HEK293T (cell line): ENCODE measurements around the gene SPATA20.

Experiments
- CTCF ChIA-PET: fragments of 350-600 bp; formaldehyde crosslinking; extraction: SDS; loops from one replicate; lab custom pipeline; 2021; ENCODE audit warnings: antibody characterized with exemption, inconsistent platforms; lab: Yijun Ruan, JAX
- POLR2A ChIA-PET: fragments of 350-600 bp; formaldehyde crosslinking; extraction: SDS; loops from one replicate; lab custom pipeline; 2020; ENCODE audit warnings: antibody characterized with exemption, inconsistent platforms; lab: Yijun Ruan, JAX
- DNase-seq: peaks from one replicate; pipeline ENCODE4 v3.0.0; 2012; ENCODE audit warnings: mixed read lengths; ENCODE audit errors: extremely low spot score
- ARNT ChIP-seq: fragments of 450-650 bp; IDR thresholded peaks from 2 replicates; pipeline ENCODE4 v1.6.1; 2017; ENCODE audit warnings: mild to moderate bottlenecking
- BHLHE40 ChIP-seq: fragments of 450-650 bp; IDR thresholded peaks from 2 replicates; pipeline ENCODE4 v1.6.1; 2016; ENCODE audit warnings: mild to moderate bottlenecking, moderate library complexity, borderline replicate concordance
- CTBP1 ChIP-seq: fragments of 450-650 bp; IDR thresholded peaks from 2 replicates; pipeline ENCODE4 v1.6.1; 2016; ENCODE audit warnings: borderline replicate concordance
- ELF4 ChIP-seq: fragments of 450-650 bp; IDR thresholded peaks from 2 replicates; pipeline ENCODE4 v1.6.1; 2017; ENCODE audit warnings: antibody characterized with exemption
- FOXA1 ChIP-seq: fragments of 450-650 bp; IDR thresholded peaks from 2 replicates; pipeline ENCODE4 v1.6.1; 2016; ENCODE audit warnings: mild to moderate bottlenecking
- FOXK2 ChIP-seq: fragments of 450-650 bp; IDR thresholded peaks from 2 replicates; pipeline ENCODE4 v1.6.1; 2016; ENCODE audit warnings: mild to moderate bottlenecking
- FOXM1 ChIP-seq: fragments of 450-650 bp; IDR thresholded peaks from 2 replicates; pipeline ENCODE4 v1.6.1; 2017; ENCODE audit warnings: mild to moderate bottlenecking, borderline replicate concordance
- HDGF ChIP-seq: fragments of 450-650 bp; IDR thresholded peaks from 2 replicates; pipeline ENCODE4 v1.6.1; 2017; ENCODE audit warnings: antibody characterized with exemption, borderline replicate concordance
- L3MBTL2 ChIP-seq: fragments of 450-650 bp; conservative IDR thresholded peaks from 2 replicates; pipeline ENCODE4 v1.6.1; 2016; ENCODE audit warnings: mild to moderate bottlenecking
- LEF1 ChIP-seq: fragments of 450-650 bp; IDR thresholded peaks from 2 replicates; pipeline ENCODE4 v1.6.1; 2017; ENCODE audit warnings: mild to moderate bottlenecking, borderline replicate concordance
- NFRKB ChIP-seq: fragments of 450-650 bp; IDR thresholded peaks from 2 replicates; pipeline ENCODE4 v1.6.1; 2016; ENCODE audit warnings: mild to moderate bottlenecking, moderate library complexity
- SP1 ChIP-seq: fragments of 450-650 bp; IDR thresholded peaks from 2 replicates; pipeline ENCODE4 v1.6.1; 2017
- SUZ12 ChIP-seq: fragments of 450-650 bp; IDR thresholded peaks from 2 replicates; pipeline ENCODE4 v1.6.1; 2016; ENCODE audit warnings: mild to moderate bottlenecking
- TARDBP ChIP-seq: fragments of 450-650 bp; IDR thresholded peaks from 2 replicates; pipeline ENCODE4 v1.6.1; 2016
- ZNF384 ChIP-seq: fragments of 450-650 bp; IDR thresholded peaks from 2 replicates; pipeline ENCODE4 v1.6.1; 2016
- TF ChIP-seq, protein P1 (sequence below): fragments of 450-650 bp; IDR thresholded peaks from 2 replicates; pipeline ENCODE4 v1.6.1; 2016

SPATA20 gene

DNA sequence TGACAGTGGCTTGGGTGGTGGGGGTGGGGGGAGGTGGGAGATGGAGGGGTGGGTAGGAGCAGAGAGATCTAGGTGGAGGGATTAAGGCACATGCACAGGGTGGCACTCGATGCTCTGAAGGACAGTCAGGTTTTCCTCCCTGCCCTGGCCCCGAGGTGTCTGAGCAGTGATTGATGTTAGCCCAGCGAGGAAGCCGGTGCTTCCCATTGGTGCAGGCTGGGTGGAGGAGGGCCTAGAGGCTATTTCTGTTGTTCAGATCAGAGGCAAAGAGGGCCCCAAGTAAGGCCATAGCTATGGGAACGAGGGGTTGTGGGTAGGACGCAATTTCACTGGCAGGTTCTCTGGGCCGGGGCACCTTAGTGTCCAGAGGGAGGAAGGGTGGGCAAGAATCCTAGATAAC, 36.7 kb downstream of the SPATA20 start:
- TF ChIP-seq, protein P1, sequence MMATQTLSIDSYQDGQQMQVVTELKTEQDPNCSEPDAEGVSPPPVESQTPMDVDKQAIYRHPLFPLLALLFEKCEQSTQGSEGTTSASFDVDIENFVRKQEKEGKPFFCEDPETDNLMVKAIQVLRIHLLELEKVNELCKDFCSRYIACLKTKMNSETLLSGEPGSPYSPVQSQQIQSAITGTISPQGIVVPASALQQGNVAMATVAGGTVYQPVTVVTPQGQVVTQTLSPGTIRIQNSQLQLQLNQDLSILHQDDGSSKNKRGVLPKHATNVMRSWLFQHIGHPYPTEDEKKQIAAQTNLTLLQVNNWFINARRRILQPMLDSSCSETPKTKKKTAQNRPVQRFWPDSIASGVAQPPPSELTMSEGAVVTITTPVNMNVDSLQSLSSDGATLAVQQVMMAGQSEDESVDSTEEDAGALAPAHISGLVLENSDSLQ: peak; percentile 81
- no peak for TF ChIP-seq HDGF
- ChIA-PET CTCF (no interaction called here), POLR2A (interaction anchor here (1.2 kb wide), 1 partner anchor 15 kb away, joined by 3 read pairs; no protein-coding TSS in a partner anchor)
- DNase-seq: peak; percentile 25

DNA sequence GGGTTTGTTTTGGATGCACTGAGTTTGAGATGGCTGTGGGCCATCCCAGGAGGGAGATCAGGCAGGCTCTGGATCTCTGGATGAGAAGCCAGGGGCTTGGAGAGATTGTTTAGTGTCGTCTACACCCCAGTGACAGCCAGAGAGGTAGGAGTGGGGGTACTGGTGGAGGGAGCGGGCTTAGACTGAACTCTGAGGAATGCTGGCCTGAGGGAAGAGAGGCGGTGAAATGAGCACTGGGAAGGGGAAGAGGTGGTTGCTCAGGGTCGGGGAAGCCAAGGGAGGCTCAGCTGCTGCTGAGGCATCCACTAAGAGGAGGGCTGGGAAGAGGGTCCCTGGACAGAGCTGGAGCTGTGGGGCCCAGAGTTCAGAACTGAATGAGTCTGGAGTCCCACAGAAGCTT, 37.1 kb downstream of the SPATA20 start:
- POLR2A ChIA-PET: interaction anchor here (1.2 kb wide), 1 partner anchor 15 kb away, joined by 3 read pairs; no protein-coding TSS in a partner anchor
- TF ChIP-seq FOXK2: no peak
- CTCF ChIA-PET: no interaction called here
- no peak for DNase-seq

DNA sequence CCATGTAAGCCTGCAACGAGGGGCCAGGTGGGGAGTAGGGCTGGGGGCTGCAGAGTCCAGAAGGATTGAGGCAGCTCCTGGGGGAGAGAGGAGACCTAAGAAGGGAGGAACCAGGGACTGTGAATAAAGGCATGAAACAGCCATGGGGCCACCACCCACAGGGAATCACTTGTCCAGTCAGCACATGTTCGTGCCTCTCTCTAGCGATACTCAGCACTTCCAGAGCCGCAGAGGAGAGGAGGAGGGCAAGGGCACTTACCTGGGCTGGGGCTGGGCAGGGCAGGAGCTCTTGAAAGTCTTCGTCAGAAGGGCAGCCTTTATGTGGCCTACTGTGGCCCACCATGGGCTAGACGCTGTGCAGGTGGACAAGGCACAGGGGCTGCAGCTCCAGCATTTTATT, 37.8 kb downstream of the SPATA20 start:
- TF ChIP-seq TARDBP (no peak), BHLHE40 (no peak), FOXM1 (no peak), L3MBTL2 (no peak), ELF4 (no peak), ARNT (no peak), ZNF384 (no peak), HDGF (no peak), NFRKB (no peak), CTBP1 (no peak), LEF1 (no peak), SUZ12 (no peak), SP1 (no peak), FOXK2 (no peak)
- TF ChIP-seq, protein P1: no peak
- POLR2A ChIA-PET: interaction anchor here (1.2 kb wide), 1 partner anchor 14 kb away, joined by 3 read pairs; no protein-coding TSS in a partner anchor
- DNase-seq: no peak
- CTCF ChIA-PET: no interaction called here

DNA sequence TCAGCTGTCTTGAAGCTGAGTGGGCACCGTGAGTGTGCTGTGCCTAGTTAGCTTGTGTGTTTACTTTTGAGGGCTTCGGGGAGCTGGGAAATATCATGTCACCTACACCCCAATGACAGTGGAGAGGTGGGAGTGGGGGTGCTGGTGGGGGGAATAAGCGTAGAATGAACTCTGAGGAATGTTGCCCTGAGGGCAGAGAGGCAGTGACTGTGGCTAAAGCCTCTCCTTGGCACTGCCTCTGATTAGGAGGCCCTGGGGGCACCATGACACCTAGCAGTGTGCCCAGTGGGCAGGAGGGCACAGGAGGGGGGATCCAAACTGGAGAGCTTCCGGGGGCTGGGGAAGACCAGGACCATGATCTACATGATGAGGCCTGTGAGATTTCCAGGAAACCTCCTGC, 38.4 kb downstream of the SPATA20 start:
- CTCF ChIA-PET: no interaction called here
- no peak for DNase-seq
- no peak for TF ChIP-seq ARNT
- no peak for TF ChIP-seq L3MBTL2
- no peak for TF ChIP-seq HDGF
- TF ChIP-seq NFRKB: no peak
- TF ChIP-seq SP1: no peak
- TF ChIP-seq LEF1: no peak
- TF ChIP-seq CTBP1: no peak
- TF ChIP-seq FOXK2: no peak
- POLR2A ChIA-PET: interaction anchor here (0.6 kb wide), 1 partner anchor 35 kb away, joined by 3 read pairs; no protein-coding TSS in a partner anchor

DNA sequence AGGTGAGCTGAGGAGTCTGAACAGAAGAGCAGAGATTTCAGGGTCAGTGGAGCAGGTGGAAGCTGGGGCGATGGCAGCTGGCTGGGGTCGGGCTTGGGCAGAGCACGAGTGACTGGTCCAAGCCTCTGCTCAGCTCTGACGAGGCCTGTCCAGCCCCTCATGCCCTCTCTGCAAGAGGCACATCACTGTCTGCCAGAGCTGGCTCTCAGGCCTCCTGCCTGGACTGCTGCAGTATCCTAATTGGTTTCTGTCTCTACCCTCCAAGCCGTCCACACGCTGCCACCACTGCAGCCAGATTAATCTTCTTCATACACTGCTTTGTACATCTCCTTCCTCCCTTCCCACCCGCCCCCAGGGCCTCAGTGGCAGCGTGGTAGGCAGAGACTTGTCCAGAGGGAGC, 38.9 kb downstream of the SPATA20 start:
- TF ChIP-seq LEF1: no peak
- TF ChIP-seq FOXK2: no peak
- no peak for TF ChIP-seq FOXM1
- no peak for TF ChIP-seq CTBP1
- TF ChIP-seq SP1: no peak
- TF ChIP-seq L3MBTL2: no peak
- TF ChIP-seq HDGF: no peak
- no peak for TF ChIP-seq ARNT
- no peak for TF ChIP-seq TARDBP
- no peak for TF ChIP-seq SUZ12
- TF ChIP-seq, protein P1: no peak
- CTCF ChIA-PET: no interaction called here
- POLR2A ChIA-PET: interaction anchor here (0.6 kb wide), 1 partner anchor 34 kb away, joined by 3 read pairs; no protein-coding TSS in a partner anchor
- DNase-seq: no peak

DNA sequence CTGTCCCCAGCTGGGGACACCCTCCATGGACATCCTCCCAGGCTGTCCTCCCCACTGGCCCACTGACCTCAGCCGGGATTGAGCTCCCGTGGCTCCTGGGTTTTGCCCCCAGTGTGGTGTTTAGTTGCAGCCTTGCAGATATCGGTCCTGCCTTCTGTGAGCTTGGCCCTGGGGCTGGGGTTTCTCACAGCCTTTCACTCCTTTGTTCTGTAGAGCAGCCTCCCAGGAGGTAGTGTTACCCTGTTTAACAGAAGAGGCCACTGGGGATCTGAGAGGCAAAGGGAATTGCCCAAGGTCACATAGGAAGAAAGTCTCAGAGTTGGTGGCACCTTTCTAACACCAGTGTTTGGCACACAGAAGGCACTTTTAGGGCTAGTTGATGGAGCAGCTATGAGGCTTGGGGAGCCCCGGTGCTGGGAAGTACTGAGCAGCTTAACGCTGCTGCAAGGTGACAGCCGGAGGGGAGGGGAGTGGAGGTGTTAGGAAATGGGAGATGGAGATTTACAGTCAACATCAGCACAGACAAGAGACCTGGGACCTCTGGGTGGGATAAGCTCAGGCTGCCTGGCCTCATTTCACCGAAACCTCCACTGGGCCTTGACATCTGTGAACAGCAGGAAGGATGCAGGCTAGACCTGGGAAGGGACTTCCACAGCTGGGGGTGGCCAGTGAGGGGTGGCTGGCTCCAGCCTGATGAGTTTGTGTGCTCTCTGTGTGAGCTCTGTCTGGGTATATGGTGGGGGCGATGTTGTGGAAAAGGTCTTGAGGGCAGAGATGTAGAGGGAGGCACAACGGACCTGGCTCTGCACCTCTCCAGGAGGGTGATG, 39.7 kb downstream of the SPATA20 start:
- ChIA-PET POLR2A (no interaction called here), CTCF (interaction anchor here (0.5 kb wide), 1 partner anchor 32 kb away, joined by 3 read pairs; no protein-coding TSS in a partner anchor)
- no peak for DNase-seq
- TF ChIP-seq FOXM1 (no peak), ARNT (no peak), ELF4 (no peak), FOXK2 (no peak), SUZ12 (no peak), SP1 (no peak), HDGF (no peak), NFRKB (no peak), FOXA1 (no peak), LEF1 (no peak), BHLHE40 (no peak), CTBP1 (no peak), TARDBP (no peak), L3MBTL2 (no peak), ZNF384 (no peak)
- TF ChIP-seq, protein P1: no peak
